GM12878 (cell line): ENCODE results near the gene DIP2C.

Experiments
- CREM ChIP-seq: IDR thresholded peaks from 2 replicates; pipeline ENCODE4 v1.6.1; 2014; ENCODE audit warnings: antibody characterized with exemption, low read depth
- EP300 ChIP-seq, 2 experiments: fragments of 150-350 bp in 1 of 2; IDR thresholded peaks; 2 replicates each; pipeline ENCODE4 v1.6.1; 2011 to 2012; ENCODE audit warnings: low read depth in 2 of 2, low read length in 2 of 2, borderline replicate concordance in 1 of 2, improper control_type of control experiment in 1 of 2, inconsistent platforms in 1 of 2; ENCODE audit not compliant: control insufficient read depth in 1 of 2
- HDAC2 ChIP-seq: fragments of 200-600 bp; sonication (generic); IDR thresholded peaks from 2 replicates; pipeline ENCODE4 v1.6.1; 2017
- POLR2A ChIP-seq: IDR thresholded peaks from 2 replicates; pipeline ENCODE4 v1.6.1; 2011; ENCODE audit warnings: low read depth, mild to moderate bottlenecking, low read length
- POLR2AphosphoS5 ChIP-seq: IDR thresholded peaks from 2 replicates; pipeline ENCODE4 v1.6.1; 2011; ENCODE audit warnings: mild to moderate bottlenecking, low read length, inconsistent platforms
- POU2F2 ChIP-seq: IDR thresholded peaks from 3 replicates; pipeline ENCODE4 v1.6.1; 2011; ENCODE audit warnings: low read depth, mild to moderate bottlenecking, low read length, borderline replicate concordance
- RAD21 ChIP-seq: IDR thresholded peaks from 2 replicates; pipeline ENCODE4 v1.6.1; 2011; ENCODE audit warnings: mild to moderate bottlenecking, low read depth, low read length, moderate library complexity; ENCODE audit not compliant: insufficient read depth
- RBBP5 ChIP-seq: fragments of 200-600 bp; sonication (generic); conservative IDR thresholded peaks from 2 replicates; pipeline ENCODE4 v1.6.1; 2016
- SIN3A ChIP-seq: IDR thresholded peaks from 2 replicates; pipeline ENCODE4 v1.6.1; 2012; ENCODE audit warnings: low read depth, low read length, improper control_type of control experiment
- SMAD1 ChIP-seq: fragments of 450-650 bp; IDR thresholded peaks from 2 replicates; pipeline ENCODE4 v1.6.1; 2018; ENCODE audit warnings: mild to moderate bottlenecking, low read depth; ENCODE audit not compliant: partially characterized antibody
- TAF1 ChIP-seq: IDR thresholded peaks from 2 replicates; pipeline ENCODE4 v1.6.1; 2011; ENCODE audit warnings: mild to moderate bottlenecking, low read depth, low read length, borderline replicate concordance
- ZNF274 ChIP-seq: IDR thresholded peaks from one replicate; pipeline ENCODE4 v1.8.0; 2011; ENCODE audit not compliant: insufficient read length, insufficient read depth
- TF ChIP-seq, protein P1 (sequence below), 3 experiments: IDR thresholded peaks in 2 of 3; conservative IDR thresholded peaks in 1 of 3; 2 replicates each; pipeline ENCODE4 v1.5.1; 2011; ENCODE audit warnings: low read depth in 3 of 3, low read length in 3 of 3, mild to moderate bottlenecking in 3 of 3, control low read depth in 2 of 3, moderate library complexity in 2 of 3, inconsistent platforms in 1 of 3, mixed read lengths in 1 of 3; ENCODE audit not compliant: control insufficient read depth in 2 of 3, insufficient read depth in 1 of 3; ENCODE audit errors: extremely low read depth in 1 of 3
- TF ChIP-seq, protein P2 (sequence below): IDR thresholded peaks from 2 replicates; pipeline ENCODE4 v1.6.1; 2012; ENCODE audit warnings: mild to moderate bottlenecking, low read depth, low read length

DNA sequence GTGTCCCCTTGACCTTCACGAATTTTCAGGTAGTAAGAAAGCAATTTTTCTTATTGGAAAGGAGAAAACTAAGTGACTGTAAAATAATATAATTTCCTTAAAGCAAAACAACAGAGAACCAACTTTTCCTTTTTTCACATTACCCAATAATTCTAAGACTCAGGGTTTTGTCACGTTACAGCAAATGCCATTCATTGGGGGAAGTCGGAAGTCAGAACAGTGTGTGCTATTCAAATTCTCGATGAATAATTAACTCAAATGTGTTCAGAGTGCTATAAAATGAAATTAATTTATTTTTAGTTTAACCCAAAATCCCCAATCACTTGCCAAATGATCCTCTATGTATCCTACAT lies 40.0 kb downstream of the DIP2C start:
- TF ChIP-seq, protein P1, sequence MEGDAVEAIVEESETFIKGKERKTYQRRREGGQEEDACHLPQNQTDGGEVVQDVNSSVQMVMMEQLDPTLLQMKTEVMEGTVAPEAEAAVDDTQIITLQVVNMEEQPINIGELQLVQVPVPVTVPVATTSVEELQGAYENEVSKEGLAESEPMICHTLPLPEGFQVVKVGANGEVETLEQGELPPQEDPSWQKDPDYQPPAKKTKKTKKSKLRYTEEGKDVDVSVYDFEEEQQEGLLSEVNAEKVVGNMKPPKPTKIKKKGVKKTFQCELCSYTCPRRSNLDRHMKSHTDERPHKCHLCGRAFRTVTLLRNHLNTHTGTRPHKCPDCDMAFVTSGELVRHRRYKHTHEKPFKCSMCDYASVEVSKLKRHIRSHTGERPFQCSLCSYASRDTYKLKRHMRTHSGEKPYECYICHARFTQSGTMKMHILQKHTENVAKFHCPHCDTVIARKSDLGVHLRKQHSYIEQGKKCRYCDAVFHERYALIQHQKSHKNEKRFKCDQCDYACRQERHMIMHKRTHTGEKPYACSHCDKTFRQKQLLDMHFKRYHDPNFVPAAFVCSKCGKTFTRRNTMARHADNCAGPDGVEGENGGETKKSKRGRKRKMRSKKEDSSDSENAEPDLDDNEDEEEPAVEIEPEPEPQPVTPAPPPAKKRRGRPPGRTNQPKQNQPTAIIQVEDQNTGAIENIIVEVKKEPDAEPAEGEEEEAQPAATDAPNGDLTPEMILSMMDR (IDR thresholded peaks at IDR 0.05 in 2 of 3, conservative IDR thresholded peaks at IDR 0.05 in 1 of 3; ENCODE audit: control insufficient read depth in 2 of 3, extremely low read depth in 1 of 3, insufficient read depth in 1 of 3, low read depth in 3 of 3, low read length in 3 of 3), result no peak
- no peak for TF ChIP-seq HDAC2
- no peak for TF ChIP-seq SIN3A
- no peak for TF ChIP-seq CREM
- no peak for TF ChIP-seq RBBP5
- no peak for TF ChIP-seq POLR2A
- no peak for TF ChIP-seq POLR2AphosphoS5
- no peak for TF ChIP-seq EP300 (IDR thresholded peaks at IDR 0.05; ENCODE audit: borderline replicate concordance in 1 of 2, control insufficient read depth in 1 of 2, low read depth in 2 of 2, low read length in 2 of 2)
- no peak for TF ChIP-seq SMAD1
- TF ChIP-seq TAF1, result no peak
- TF ChIP-seq, protein P2, sequence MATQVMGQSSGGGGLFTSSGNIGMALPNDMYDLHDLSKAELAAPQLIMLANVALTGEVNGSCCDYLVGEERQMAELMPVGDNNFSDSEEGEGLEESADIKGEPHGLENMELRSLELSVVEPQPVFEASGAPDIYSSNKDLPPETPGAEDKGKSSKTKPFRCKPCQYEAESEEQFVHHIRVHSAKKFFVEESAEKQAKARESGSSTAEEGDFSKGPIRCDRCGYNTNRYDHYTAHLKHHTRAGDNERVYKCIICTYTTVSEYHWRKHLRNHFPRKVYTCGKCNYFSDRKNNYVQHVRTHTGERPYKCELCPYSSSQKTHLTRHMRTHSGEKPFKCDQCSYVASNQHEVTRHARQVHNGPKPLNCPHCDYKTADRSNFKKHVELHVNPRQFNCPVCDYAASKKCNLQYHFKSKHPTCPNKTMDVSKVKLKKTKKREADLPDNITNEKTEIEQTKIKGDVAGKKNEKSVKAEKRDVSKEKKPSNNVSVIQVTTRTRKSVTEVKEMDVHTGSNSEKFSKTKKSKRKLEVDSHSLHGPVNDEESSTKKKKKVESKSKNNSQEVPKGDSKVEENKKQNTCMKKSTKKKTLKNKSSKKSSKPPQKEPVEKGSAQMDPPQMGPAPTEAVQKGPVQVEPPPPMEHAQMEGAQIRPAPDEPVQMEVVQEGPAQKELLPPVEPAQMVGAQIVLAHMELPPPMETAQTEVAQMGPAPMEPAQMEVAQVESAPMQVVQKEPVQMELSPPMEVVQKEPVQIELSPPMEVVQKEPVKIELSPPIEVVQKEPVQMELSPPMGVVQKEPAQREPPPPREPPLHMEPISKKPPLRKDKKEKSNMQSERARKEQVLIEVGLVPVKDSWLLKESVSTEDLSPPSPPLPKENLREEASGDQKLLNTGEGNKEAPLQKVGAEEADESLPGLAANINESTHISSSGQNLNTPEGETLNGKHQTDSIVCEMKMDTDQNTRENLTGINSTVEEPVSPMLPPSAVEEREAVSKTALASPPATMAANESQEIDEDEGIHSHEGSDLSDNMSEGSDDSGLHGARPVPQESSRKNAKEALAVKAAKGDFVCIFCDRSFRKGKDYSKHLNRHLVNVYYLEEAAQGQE, result no peak
- TF ChIP-seq RAD21, result no peak
- no peak for TF ChIP-seq POU2F2
- no peak for TF ChIP-seq ZNF274
